Right renal pelvis (tissue), 4 donors: Measurements from ENCODE around the gene SNED1. TPM values are rescaled to one million over a fixed set of nuclear protein-coding genes. Genes with fewer than 3 reads are reported as not detected.
A peak's percentile ranks its signal among the peaks of the same experiment; 100 is the strongest.

Source experiments
- DNase-seq, 4 donors: peaks; one replicate each; pipeline ENCODE4 v3.0.0-alpha.2; 2013; ENCODE audit warnings: low read depth in 4 of 4, low spot score in 3 of 4, missing footprints in 1 of 4
- polyA plus RNA-seq, 4 donors: library from polyadenylated mRNA; unstranded; fragments of 120-200 nt; gene quantifications; one replicate each; pipeline ENCODE4 v1.2.1, GENCODE V29; 2013; ENCODE audit not compliant: insufficient read length in 4 of 4

The SNED1 gene
- polyA plus RNA-seq, 4 donors: 7.9 to 9.2 (median 8.7) TPM

DNA sequence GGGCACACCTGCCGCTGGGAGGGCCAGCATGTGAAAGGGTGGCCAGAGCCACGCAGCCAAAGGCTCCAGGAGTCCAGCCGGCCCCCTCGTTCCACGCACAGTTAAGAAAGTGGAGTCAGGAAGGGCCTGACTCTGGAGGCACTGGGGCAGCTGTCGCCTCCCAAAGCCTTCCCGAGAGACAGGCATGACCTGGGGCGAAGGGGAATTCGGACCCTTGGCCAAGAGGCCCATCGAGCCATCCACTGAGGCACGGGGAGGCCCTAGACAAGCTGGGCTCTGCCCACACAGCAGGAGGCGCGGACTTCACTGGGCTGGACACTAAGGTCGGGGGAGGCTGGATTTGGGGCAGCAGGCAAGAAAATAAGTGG is 38.5 kb upstream of the SNED1 start:
- no peak for DNase-seq

DNA sequence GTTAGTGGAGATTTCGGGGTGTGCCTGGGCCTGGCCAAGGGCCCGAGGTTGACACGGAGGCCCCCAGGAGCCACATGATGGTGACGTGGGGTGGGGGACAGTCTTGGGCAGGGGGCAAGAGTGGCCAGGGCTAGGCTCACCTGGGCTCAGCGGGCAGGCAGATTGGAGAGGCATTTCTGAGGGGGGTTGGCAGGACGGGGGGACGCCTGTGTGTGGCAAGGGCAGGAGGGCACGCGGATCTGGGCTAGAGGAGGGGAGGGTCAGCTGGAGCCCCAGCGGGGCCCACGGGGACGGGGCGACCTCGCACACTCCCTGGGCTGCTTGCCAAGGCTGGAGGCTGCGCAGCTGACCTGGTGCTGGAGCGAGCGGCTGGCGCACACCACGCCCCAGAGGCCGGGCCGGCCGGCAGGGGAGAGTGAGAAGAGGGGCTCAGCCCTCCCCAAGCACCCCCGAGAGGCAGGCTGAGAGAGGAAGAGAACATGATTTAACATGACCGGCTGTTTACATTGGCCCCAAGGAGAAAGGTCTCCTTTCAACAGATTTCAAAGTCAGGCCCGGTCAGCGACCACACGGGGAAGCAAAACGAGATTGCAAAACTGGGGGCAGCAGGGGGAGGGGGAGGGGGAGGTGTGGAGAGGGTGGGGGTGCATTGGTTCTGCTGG is 38.0 kb upstream of the SNED1 start:
- peak; percentile 65 to 72 (median 70) for DNase-seq

DNA sequence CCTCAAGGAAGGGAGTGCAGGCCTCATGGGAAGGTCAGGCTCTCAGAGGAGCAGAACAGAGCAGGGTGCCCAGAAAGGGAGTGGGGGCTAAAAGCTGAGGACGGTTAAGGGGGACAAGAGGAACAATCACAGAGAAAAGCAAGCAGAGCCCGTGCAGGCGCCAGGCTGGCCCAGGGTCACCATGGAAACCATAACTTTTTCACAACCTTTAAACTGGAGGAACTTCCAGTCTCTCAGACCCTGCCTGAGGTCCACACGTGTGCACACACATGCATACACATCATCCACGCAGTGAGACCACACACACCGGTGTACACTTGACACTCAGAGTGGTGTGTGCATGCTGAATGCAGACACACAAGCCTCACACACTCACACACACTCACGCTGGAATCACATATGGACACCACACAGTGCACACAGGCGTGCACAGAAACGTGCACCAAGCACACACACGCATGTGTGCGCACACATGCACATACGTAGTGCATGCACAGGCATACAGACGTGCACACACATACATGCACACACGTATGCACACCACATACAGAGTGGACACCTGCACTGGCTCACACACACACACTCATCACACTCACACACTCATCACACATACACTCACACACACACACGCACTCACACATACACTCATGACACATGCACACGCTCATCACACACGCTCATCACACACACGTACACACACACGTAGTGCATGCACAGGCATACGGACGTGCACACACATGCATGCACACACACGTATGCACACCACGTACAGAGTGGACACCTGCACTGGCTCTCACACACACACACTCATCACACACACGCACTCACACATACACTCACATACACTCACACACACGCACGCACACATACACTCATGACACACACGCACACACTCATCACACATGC is 37.2 kb upstream of the SNED1 start:
- DNase-seq: peak in 2 of 4 donors; percentile 39 to 42

DNA sequence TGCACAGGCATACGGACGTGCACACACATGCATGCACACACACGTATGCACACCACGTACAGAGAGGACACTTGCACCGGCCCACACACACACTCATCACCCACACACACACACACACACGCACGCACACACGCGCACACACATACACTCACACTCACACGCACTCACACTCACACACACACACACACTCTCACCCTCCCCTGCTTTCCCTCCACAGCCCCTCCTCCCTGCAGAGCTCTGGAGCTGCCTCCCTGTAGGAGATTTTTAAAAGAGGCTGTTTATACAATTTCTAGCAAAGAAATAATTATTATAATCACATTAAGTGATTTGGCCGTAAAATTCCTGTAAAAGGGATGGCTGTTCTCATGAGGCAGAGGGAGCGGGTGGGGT is 36.5 kb upstream of the SNED1 start:
- DNase-seq: no peak

- peak in 3 of 4 donors; percentile 76 to 84 (median 78) for DNase-seq
These were observed 35.9 kb upstream of the SNED1 start for GRCh38 chr2:240962300-240963064.

- no peak for DNase-seq
These were observed 35.2 kb upstream of the SNED1 start for GRCh38 chr2:240963065-240963867.

GRCh38 chr2:240963868-240964703 is 34.3 kb upstream of the SNED1 start:
- no peak for DNase-seq

DNA sequence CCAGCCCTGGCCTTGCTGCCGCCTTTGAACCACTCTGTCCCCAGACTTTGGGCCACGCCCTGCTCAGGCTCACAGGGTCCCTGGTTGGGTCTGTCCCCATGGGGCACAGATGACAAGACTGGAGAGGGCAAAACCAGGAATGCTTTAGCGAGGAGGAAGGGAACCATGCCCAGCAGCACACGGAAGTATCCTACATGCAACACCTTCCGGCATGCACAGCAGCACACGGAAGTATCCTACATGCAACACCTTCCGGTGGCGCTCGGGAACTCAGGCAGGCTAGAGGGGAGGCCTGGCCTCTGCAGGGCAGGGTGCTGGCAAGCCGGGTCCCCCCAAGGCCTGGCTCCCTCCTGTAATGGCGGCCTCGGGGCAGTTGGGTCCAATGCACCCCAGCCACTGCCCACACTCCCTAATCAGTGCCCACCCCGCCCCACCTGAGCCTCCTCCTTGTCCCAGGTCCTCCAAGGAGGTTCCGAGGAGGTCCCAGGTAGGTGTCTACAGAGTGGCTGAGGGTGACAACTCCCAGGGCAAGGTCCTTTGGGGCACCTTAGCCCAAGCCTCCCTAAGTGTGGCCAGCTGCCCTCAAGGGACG is 33.6 kb upstream of the SNED1 start:
- no peak for DNase-seq

DNA sequence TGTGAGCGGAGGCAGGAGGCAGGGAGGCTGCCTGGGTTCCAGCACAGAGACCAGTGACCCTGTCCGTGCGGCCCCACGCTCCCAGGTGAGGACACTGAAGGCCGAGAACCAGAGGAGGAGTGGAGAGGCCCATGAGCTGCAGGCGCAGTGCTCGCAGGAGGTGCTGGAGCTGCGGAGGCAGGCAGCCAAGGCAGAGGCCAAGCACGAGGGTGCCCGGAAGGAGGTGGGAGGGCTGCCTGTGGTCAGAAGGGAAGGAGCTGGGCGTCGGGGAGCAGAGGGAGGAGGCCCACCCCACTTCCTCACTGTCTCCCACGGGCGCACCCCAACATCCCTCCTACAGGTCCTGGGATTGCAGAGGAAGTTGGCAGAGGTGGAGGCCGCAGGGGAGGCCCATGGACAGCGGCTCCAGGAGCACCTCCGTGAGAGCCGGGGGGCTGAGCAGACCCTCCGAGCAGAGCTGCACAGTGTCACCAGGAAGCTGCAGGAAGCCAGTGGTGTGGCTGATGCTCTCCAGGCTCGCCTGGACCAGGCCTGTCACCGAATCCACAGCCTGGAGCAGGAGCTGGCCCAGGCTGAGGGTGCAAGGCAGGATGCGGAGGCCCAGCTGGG is 33.0 kb upstream of the SNED1 start:
- DNase-seq: no peak

GRCh38 chr2:240965905-240966456 is 32.4 kb upstream of the SNED1 start:
- DNase-seq: no peak

DNA sequence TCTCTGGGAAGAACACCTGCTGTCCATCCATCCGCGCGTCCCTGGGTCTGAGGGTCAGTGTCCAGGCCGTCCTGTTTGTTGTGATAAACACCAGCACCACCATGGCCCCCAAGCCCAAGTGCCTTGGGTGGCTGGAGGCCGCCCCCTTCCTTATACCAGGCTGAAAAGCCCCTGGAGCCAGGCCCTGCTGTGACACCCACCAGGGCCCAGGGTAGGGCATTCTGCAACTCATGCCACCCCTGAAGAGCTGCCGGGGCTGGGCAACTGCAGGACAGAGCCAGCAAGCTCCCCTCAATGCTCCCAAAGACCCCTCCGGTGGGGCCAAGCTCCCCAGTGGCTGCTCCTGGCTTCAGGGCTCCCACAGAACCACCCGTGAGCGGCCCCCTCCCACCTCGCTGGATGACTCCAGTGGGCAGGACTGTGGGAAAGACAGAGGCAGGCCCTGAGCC is 31.9 kb upstream of the SNED1 start:
- DNase-seq: no peak

DNA sequence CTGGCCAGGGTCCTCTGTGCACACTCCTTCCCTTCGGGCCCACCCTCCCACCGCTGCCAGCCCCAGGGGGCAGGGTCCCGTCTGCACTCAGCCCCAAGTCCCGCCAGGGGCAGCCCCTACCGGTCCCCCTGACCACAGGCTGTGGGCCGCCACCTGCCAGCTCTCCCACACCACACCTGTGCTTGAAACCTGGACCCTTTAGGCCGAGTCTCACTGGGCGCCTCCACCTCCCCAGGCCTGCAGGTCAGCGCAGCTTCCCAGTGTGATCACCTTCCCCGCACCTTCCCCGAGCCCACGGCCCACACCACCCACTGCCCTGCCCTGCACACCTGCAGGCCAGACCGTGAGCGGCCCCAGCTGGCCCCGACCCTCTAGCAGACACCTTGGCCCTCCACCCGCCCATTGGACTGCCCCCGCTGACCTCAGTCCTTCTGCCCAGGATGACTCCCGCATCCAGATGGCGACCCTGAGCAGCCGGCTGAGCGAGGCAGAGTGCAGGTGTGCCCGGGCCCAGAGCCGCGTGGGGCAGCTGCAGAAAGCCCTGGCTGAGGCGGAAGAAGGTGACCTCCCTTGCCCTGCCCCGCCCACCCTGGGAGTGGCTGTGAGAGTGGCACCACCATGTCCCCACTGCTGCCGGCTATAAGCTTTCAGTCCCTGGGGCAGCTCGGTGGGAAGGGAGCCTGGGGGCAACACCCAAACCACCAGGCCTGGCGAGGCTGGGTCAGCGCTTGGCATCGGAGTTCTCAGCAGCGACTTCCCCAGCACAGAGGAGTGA is 31.3 kb upstream of the SNED1 start:
- no peak for DNase-seq

DNA sequence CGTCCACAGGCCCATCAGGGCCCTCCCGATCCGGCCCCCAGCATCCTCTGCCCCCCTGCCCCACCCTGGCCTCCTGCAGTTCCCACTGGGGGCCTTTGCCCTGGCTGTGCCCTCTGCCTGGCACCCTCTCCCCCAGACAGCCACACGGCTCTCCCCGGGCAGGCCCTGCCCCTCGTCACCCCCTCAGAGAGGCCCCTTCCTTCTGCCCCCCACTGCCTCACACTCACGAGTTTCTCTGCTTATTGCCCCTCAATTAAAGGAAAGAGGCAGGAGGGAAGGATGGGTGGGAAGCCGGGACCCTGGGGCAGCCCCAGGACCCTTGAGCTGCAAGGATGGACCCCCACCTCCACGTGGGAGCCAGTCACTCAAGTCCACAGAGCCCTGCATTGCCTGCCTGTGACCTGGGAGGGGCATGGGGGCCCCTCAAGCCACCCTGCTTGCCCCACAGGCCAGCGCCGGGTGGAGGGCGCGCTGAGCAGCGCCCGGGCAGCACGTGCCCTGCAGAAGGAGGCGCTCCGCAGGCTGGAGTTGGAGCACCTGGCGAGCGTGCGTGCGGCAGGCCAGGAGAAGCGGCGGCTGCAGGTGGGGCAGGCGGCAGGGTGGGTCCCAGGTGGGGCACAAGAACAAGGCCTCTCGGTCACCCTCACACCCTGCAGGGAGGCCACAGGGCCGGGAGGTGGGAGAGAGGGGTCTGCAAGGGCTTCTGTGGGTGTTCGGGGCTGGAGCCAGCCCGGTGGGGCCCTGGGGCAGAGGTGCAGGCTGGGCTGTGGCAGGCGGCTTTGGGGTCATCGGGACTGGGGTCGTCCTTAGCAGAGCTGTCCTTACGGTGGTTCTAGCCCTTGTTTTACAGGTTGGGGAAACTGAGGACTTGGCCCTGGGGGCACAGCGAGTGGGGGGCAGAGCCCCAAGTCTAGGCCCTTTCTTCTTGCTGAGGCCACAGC is 30.5 kb upstream of the SNED1 start:
- no peak for DNase-seq

GRCh38 chr2:240968731-240969624 is 29.4 kb upstream of the SNED1 start:
- DNase-seq: no peak

- no peak for DNase-seq
These were observed 28.3 kb upstream of the SNED1 start for GRCh38 chr2:240970104-240970503.
